ENCODE results near the gene MYO7B. TPM values are rescaled to one million over a fixed set of nuclear protein-coding genes. Genes with fewer than 3 reads are reported as not detected.

Gene MYO7B
- total RNA-seq, 1 experiment from 2014 or later, result 0.48 TPM

DNA sequence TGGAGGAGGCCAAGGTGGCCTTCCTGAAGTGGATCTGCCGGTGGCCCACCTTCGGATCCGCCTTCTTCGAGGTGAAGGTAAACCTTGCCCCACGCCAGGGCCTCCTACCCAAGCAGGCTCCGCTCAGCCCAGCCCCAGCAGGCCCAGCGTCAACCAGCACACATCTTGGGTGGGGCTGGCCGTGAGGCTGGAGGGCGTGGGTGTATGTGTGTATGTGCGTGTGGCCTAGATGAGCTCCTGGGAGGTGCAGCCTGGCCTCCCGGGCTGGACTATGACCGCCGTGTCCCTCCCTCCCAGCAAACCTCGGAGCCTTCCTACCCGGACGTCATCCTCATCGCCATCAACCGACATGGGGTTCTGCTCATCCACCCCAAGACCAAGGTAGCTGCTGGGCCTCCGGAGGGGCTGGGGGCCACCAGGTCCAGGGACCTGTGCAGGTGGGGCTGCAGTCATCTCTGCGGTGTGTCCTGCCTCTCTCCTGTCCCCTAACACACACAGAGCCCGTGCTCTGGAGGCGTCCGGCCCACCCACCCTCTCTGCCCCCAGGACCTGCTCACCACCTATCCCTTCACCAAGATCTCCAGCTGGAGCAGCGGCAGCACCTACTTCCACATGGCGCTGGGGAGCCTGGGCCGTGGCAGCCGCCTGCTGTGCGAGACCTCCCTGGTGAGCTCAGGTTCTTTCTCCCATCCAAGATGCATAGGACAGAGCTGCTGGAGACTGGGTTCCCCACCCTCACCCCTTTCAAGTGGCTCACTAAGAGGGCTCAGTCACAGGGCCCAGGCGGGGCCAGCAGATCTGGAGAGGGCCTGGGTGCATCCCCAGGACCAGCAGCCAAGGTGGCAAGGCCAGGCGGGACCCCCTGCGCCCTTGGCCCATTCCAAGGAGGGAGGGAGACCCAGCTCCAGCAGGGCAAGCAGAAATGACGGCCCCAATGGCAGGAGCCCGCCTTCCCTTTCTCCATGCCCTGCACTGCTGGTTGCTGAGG is 101.1 kb downstream of the MYO7B start:
- DNase-seq (ENCODE audit: low spot score), result no peak

DNA sequence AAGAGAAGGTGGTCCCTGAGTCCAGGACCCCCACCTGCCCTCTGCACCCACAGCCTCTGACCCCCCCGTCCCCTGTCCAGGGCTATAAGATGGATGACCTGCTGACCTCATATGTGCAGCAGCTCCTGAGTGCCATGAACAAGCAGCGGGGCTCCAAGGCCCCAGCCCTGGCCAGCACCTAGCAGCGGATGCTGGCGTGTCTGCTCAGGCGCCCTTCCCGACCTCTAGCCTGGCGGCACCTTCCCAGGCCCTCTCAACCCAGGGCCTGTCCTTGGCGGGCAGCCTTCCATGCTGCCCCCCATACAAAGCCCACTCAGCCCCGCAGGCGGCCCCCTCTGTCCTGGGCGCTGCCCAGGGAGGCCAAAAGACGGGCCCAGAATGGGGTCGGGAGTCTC is 101.8 kb downstream of the MYO7B start:
- no peak for DNase-seq (ENCODE audit: low spot score)

DNA sequence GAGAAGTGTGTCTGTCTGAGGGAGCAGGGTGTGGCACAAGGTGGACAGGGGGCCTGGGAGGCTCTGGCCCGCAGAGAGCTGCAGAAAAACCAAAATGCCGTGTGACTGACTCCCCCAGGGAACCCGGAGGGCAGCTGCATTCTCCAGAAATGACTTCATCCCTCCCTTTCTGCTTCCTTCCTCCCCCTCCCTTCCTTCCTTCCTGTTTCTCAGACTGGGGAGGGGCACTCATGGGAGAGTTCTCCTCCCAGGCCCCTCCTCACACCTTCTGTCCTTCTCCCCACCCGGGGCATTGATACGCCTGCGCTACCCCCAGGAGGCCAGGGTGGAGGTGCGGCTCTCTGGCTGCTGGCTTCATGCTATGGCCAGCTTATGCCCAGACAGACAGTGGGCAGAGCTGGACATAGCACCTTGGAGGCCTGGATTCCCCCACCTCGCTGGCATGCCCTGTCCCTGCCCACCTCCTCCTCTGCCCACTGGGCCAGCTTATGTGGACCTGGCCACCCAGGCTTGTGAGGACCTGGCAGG is 102.3 kb downstream of the MYO7B start:
- peak; percentile 87 for DNase-seq (ENCODE audit: low spot score)

DNA sequence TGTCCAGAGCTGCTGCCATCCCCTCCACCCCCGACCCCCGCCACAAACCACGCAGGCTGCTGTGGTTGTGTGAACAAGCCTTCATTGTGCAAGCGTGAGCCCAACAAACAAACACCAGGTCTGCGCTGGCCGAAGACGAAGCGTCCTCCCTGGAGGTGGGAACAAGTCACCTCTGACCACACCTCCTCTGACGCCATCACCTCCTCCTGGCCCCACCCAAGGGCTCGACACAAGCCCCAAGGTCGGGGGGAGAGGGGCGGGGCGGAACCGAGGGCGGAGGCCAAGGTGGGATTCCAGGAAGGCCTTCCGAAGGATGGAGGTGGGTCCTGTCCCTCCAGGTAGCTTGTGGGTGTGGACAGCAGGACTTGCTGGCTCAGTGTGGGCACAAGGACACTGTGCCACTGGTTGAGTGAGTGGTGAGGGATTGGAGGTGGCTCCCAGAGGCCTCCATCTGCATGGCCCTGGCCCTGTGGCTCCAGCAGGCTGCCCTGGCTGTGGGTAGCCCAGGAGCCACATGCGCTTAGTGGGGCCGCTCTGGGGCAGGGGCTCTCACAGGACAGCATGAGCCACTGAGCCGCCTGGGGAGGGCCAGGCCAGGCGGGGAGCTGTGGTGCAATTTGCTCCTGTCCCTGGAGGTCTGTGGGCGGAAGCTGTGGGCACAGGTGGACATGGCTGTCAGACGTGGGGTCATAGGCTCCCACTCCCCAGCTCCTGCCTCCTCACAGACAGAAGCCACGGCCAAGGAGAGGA is 103.1 kb downstream of the MYO7B start:
- peak; percentile 39 for DNase-seq (ENCODE audit: low spot score)

DNA sequence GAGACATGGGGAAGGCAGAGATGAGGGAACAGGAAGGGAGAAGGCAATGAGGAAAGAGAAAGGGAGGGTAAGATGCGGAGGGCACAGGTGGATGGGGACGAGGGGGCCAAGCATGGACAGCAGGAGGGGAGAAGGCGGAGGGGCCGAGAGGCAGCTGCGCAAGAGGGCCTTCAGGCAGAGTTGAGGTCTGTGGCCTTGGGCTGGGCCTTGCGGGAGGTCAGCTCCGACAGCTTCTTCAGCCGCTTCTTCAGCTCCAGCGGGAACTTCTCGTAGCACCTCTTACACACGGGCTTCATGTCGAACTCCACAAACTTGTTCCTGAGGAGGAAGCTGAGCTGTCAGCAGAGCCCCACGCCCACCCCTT is 103.6 kb downstream of the MYO7B start:
- DNase-seq (ENCODE audit: low spot score), result no peak

DNA sequence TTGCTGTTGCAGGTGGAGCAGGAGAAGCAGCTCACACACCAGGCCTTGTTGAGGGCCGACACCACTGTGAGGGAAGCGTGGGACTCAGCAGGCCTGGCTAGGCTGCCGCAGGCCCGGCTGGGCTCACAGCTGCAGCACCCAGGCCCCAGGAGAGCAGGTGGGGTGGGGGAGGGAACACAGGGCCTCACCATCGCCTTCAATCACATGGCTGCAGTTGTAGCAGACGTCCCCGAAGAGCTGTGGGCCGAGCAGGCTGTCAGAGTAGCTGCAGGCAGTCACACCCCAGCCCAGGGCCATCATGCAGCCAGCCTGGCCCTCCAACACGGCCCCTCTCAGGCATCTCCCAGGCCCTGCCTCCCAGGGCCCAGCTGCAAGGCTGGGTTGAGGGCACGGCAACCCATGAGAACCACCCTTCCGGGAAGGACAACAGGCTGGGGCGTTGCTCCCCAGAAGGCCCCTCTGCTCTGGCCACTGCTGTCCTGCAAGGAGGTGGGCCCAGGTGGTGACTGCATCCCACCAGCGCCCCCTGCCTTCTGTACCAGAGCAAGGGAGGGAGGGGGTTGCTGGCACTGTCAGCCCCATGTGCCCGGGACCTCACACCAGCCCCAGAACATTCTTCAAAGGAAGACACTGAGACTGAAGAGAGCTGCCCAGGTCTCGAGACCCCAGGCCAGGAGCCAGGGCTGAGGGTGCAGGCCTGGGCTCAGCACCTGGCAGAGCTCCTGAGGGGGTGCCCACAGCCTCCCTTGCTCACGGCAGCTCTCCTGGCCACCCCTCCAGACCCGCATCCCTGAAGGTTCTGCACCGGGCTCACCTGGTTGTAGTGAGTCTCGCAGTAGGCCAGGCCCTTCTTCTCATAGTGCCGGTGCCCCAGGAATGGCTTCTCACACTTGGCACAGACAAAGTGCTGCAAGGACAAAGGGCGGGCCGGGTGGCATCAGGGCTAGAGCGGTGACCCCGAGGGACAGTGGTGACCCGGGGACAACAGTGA is 104.9 kb downstream of the MYO7B start:
- DNase-seq (ENCODE audit: low spot score), result no peak

DNA sequence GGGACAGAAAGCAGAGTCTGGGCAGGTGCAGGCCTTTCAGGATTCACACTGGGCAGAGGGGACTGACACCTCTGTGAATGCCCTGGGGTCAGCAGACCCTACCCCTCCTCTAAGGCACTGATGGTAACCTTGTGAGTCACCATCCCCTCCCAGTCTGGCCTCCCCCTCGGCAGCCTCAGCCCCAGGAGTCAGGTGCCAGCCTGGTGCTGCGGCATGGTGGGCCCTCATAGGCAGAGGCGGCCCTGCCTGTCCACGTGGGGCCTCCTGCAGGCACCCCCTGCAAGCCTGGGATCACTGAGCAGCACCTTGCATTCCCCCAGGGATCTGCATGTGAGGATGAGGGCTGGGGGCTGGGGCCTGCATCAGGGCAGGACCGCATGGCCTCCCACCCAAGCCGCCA is 105.7 kb downstream of the MYO7B start:
- DNase-seq (ENCODE audit: low spot score), result no peak

DNA sequence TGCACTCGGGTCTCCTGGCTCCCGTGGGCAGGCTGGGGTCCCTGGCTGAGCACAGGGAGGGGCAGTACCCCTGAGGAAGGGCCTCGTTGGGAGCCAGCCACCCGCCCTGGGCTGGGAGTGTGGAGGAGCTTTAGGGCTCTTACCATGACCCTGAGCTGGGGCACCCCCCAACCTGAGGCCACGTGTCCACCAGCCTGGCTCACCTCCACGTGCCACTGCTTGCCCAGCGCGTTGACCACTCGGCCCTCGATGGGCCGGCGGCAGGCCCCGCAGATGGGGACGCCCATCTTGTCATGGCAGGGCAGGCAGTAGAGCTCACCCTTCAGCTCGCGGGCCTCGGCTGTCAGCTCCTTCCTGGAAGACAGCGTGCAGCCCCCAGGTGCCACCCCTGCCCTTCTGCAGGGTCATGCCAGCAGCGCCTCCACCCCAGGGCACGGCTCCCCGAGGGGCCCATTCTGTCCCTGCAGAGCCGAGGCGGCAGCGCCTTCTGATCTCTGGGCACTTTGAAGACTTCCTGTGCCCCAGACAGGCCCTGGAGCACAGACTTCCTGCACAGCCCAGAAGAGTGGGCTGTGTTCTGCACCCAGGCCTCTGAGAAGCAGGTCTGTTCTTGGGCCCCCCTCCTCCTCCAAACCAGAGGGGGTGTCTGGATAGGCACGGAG is 106.5 kb downstream of the MYO7B start:
- DNase-seq (ENCODE audit: low spot score), result no peak

DNA sequence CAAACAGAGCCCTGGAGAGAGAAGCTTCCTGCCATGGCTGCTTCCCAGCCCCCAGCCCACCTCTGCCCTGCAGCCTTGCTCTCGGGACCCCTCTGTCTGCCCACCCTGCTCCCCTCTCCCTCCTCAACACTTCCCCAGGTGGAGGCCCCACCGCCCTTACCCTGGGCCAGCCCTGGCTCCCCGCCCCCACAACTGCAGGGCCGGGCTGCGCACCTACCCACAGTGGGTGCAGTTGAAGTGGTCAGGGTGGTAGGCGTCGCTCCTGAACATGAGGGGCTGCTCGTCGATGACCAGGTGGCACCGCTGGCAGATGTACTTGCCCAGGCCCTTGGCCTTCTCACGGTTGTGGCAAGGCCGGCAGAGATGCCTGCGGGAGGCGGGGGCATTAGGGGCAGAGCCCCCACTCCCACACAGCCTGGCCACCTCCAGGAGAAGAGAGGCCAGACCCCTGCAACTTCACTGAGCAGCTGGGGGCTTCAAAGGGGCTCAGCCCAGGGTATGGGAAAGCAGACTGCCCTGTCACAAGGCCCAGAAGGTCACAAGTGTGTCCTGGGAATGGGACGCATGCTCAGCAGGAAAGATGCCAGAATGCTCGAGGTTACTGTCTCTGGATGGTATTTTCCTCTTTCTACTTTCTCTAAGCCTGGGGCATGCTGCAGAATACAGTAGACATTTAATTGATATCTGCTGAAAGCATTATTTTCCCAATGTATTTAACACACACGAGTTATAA is 107.4 kb downstream of the MYO7B start:
- no peak for DNase-seq (ENCODE audit: low spot score)

DNA sequence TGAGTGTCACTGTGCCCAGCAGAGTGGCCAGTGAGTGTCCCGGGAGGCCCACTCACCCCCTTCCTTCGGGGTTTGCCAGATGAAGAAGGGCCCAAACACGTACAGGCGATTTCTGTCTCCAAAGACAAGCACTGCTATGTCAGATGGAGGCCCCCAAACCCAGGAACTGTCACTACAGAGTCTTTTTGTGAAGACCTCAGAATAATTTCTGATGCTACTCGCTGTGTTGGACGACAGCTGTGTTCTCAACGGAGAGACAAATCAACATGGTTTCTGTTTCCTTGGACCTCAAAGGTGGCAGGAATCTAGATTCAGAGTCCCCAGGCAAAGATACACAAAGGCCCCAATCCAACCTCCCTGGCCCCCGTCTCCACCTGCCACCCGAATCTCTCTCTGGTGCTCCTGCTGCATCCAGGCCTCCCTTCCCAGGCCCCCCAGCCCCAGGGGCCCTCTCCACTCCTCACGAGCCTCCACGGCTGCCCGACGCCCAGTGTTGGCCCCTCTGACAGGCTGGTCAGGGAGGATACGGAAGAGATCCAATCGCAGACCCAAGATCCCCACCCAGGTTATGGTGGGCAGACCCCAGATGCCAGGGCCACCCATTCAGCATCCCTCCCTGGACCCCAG is 108.1 kb downstream of the MYO7B start:
- no peak for DNase-seq (ENCODE audit: low spot score)

DNA sequence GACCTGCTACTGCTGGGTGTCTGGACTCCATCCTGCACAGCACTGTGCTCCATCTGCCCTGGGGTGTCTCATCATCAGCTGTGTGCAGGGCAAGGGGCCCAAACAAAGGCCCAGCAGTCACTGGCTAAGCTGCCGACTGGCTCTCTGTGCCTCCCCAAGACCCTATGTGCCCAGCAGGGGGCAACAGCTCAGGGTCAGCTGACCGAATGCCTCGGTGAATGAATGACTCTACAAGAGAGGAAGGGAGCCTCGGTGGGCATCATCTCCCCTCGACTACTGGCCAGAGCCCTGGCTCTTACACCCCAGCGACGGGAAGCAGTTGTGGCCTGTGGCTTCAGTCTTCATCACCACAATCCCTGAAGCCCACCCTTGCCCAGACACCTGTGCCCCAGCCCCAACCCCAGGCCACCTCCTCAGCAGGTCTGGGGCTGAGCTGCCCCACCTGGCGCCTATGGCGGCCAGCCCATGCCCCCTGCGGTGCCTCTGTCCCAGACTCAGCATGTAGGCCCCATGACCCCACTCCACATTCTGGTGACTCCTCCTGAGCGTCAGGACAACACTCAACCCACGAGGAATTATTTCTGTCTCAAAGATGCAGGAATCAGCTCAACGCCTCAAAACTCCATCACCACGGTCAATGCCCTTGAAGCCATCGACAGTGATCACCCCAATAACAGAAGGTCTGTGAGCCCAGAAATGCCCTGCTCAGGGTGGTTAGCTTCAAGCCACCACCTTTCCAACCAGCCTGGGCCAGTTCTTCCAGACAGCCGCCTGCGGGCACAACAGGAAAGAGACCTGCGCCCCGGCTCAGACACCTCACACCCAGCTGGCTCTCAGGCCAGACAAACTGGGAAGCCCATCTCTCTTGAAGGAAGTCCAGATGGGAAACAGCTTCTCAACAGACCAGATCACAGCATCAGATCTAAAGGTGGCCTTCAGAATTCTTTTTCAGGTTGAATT is 108.9 kb downstream of the MYO7B start:
- no peak for DNase-seq (ENCODE audit: low spot score)

DNA sequence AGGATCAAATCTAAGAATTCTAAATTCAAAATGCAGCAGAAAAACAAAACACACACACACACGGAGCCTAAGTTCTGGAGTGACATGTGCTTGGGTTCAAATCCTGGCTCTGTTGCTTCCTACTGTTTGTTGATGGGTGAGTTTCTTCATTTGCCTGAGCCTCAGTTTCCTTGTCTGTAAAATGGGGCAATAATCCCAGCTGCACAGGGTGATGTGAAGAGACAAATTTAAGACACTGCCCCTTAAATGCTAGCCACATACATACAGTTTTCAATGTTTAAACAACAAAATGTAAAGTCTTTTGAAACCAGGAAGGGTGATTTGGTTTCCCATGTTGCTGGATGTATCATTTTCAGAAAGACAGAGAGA is 109.5 kb downstream of the MYO7B start:
- DNase-seq (ENCODE audit: low spot score), result no peak

DNA sequence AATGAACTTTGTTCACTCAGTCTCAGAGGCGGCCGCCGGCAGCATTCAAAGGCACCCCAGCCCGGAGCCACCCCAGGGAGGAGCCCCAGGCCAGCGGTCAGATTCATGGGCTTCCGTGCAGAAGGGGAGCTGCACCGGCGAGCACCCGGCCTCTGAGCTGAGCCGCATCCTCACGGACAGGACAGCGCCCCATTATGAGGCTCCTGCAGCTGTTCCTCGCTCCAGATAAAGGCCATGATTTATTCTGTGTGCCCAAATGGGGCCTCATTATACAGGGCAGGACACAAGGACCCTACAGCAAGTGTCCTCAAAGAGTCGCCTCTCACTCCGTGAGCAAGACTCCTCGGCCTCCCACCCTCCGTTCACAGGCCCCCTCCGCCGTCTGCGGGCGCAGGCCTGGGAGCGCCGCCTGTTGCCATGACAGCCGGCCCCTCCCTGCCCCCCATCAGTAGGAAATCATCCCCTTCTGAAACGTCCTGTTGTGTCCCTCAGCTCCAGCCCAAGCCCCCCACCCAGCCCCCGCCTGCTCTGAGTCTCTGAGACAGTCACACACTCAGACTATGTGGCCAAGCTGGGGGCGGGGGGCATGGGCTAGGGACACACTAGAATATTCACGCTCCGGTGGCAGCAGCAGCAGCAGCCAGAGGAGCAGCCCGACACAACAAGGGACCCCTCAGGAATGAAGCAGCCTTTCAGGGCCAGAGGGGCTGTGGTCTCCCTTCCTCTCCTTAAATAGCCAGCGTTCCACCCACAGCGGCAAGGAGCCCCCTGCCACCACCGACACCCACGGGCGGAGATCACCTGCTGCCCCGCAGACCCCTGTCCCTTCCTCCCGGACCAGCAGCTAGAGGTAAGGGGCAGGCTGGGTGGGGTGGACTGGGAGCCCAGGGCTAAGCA is 110.2 kb downstream of the MYO7B start, which contains the start of gene GPR17:
Gene GPR17 (plus strand): TSS at position 759 of the 897 bp plus-strand sequence. CDS start 4,583 bp downstream, outside the sequence.
- no peak for DNase-seq (ENCODE audit: low spot score)

DNA sequence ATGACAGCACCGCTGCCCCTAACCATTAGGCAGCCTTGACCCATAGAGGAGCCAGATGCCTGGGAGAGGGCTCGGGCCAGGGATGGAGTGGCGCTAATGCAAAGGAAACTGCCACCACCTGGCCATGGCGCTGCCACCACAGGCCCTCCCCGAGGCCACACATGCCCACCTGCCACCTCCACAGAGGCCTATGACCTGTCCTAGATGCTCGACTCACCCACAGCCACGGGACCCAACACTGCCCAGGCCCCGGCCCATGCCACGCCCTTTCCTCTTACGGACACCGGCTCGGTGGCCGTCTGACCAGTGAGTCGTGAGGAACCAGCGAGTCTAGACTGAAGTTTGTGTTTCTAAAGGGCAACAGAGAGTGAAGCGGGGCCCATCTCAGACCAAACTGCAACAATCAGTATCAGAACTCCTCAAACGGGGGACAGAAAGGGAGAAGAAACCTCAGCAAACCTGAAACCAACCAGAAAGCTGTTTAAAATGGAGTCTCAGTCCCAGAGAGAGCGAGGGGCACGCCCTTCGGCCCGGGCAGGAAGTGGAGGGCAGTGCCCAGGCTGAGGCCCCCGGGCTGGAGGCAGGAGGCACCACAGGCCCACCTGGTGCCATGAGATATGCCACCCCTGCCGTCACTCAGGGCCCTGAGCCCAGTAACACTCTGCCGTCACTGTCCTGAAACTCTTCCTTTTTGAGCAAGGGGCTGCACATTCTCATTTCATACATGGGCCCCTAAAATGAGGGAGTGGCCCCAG is 111.2 kb downstream of the MYO7B start:
- no peak for DNase-seq (ENCODE audit: low spot score)

DNA sequence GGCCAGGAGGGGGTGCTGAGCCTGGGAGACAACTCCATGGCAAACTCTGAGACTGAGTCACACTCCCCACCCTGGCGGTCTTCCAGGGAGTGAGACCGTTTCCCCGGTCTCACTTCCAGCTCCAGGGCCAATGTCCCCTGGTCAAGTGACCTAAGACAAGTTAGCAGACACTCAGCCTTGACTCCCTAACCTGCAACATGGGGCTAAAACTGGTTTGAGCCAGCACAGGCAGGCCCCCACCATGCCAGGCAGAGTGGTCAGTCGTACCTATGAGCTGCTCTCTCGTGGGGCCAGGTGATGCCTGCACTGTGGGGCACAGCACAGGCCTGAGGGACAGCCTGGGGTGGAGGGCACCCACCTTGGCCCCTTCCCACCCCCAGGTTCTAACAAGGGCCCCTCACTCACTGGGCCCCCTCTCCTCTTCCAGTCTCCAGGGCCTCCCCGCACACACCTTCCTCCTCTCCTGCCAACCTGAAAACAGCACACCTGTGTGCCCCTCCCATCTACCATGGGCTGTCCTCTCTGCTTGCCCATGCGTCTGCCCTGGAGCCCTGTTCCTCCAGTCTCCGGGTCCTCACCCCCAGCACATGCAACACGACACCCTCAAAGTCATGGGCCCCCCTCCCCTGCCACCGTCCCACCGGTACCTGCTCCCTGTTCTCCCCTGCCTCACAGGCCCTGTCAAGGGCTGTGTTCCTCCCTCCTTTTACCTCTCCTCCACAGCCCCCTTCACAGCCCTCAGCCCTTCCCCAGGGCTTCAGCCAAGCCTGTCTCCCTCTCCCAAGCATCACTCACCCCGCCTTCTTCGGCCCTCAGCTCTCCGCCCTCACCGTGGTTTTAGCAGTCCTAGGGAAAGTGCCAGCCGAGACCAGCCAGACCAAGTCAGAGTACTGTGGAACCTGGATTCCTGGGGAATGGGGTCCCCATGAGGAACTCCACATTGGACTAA is 112.0 kb downstream of the MYO7B start:
- DNase-seq (ENCODE audit: low spot score), result no peak

Data from H4 (cell line).